Measurements from ENCODE around the gene STMN1. TPM values are rescaled to one million over a fixed set of nuclear protein-coding genes. Genes with fewer than 3 reads are reported as not detected.

STMN1 gene
- total and polyA plus RNA-seq, 2 experiments from 2014 or later, result 227 to 1,890 TPM

DNA sequence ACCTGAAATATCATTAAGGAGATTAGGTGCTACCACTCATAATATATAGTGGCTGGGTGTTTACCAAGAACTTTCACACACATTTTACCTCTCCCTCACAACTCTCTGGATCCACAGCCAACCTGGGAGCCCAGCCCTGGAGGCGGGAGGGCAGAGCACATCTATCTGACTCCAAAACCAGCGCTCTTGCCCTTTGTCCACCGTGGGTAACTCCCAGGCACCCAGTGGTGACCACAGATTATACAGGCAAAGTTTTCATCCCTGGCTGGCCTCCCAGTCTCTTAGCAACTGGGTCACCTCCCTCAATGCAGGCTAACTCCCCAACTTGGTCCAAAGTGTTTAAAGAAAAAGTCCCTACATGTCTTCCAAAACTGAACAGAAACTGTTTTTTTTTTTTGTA lies 33.1 kb downstream of the STMN1 start:
- Mint-ChIP-seq H3K27ac (no peak overlapping the region), H3K9me3 (no peaks in the 10 kb centered on the region; the same call in 2 of the 3 replicates), H3K36me3 (ENCODE audit: low read depth) (no peaks in the 10 kb centered on the region), H3K27me3 (ENCODE audit: insufficient read depth, low read depth, poor library complexity) (peaks cover 5% of the 10 kb centered on the region), H3K4me3 (no peak overlapping the region), H3K4me1 (peaks cover 22% of the 10 kb centered on the region)
- DNase-seq (ENCODE audit: low spot score) (no peak), ATAC-seq (no peak)
- H3K27ac ChIP-seq (ENCODE audit: low read depth), result no peak overlapping the region
- H2AFZ ChIP-seq, result no peak overlapping the region
- no peaks in the 10 kb centered on the region for H3K79me2 ChIP-seq (replicated peaks; ENCODE audit: insufficient read depth)
- no peaks in the 10 kb centered on the region for H4K20me1 ChIP-seq (replicated peaks; ENCODE audit: insufficient read depth)
- H3K4me3 ChIP-seq, result no peak overlapping the region
- H3K4me1 ChIP-seq (ENCODE audit: insufficient read depth), result peaks cover 20% of the 10 kb centered on the region
- 0 out of 2 replicates have a peak, but pooled peaks cover 3% of the 10 kb centered on the region for H3F3A ChIP-seq (replicated peaks; ENCODE audit: low read depth)
- H3K4me2 ChIP-seq, result no peak overlapping the region
- peaks cover 17% of the 10 kb centered on the region for H3K27me3 ChIP-seq (ENCODE audit: insufficient read depth)
- TF ChIP-seq CREB1 (CRISPR knock-in tag; IDR thresholded peaks at IDR 0.05; ENCODE audit: low read depth) (no peak), EZH2 (IDR thresholded peaks at IDR 0.05; ENCODE audit: low read depth, unreplicated experiment) (no peak), EZH2phosphoT487 (IDR thresholded peaks at IDR 0.05; ENCODE audit: unreplicated experiment) (no peak), ETS1 (IDR thresholded peaks at IDR 0.05) (no peak), JUNB (IDR thresholded peaks at IDR 0.05; ENCODE audit: unreplicated experiment) (no peak), ZNF462 (CRISPR knock-in tag; IDR thresholded peaks at IDR 0.05) (no peak), ZNF114 (CRISPR knock-in tag; IDR thresholded peaks at IDR 0.05) (no peak), REST (IDR thresholded peaks at IDR 0.05; ENCODE audit: unreplicated experiment) (no peak), NANOG (IDR thresholded peaks at IDR 0.05; ENCODE audit: borderline replicate concordance) (no peak), STAT1 (IDR thresholded peaks at IDR 0.05; ENCODE audit: unreplicated experiment) (no peak), POLR2AphosphoS5 (IDR thresholded peaks at IDR 0.05; ENCODE audit: low read depth) (no peak), ZNF331 (CRISPR knock-in tag; IDR thresholded peaks at IDR 0.05; ENCODE audit: low read depth) (no peak)
- TF ChIP-seq, protein P1, sequence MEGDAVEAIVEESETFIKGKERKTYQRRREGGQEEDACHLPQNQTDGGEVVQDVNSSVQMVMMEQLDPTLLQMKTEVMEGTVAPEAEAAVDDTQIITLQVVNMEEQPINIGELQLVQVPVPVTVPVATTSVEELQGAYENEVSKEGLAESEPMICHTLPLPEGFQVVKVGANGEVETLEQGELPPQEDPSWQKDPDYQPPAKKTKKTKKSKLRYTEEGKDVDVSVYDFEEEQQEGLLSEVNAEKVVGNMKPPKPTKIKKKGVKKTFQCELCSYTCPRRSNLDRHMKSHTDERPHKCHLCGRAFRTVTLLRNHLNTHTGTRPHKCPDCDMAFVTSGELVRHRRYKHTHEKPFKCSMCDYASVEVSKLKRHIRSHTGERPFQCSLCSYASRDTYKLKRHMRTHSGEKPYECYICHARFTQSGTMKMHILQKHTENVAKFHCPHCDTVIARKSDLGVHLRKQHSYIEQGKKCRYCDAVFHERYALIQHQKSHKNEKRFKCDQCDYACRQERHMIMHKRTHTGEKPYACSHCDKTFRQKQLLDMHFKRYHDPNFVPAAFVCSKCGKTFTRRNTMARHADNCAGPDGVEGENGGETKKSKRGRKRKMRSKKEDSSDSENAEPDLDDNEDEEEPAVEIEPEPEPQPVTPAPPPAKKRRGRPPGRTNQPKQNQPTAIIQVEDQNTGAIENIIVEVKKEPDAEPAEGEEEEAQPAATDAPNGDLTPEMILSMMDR (conservative IDR thresholded peaks at IDR 0.05; ENCODE audit: low read depth in 2 of 2), result no peak
- H3K36me3 ChIP-seq (ENCODE audit: insufficient read depth), result no peaks in the 10 kb centered on the region
- no peaks in the 10 kb centered on the region for H3K9me2 ChIP-seq (ENCODE audit: insufficient read depth)

All from GM23338 (cell line).